SK-N-SH treated with all-trans-retinoic acid at 6 μM for 48 hours (cell line): ENCODE data around the gene TEKTIP1.

ENCODE experiments used
- ATAC-seq: fragments of 200-7000 bp; cut with Tn5 transposase; 3 replicates; pipeline ENCODE4 v1.9.1; 2020; ENCODE audit warnings: mild to moderate bottlenecking, moderate library complexity
- ARNTL ChIP-seq: fragments of 450-650 bp; formaldehyde crosslinking; IDR thresholded peaks from 2 replicates; pipeline ENCODE4 v1.5.0; 2020; ENCODE audit warnings: low read depth, mild to moderate bottlenecking, moderate library complexity, borderline replicate concordance
- BACH2 ChIP-seq: fragments of 250-450 bp; sonication (Bioruptor Pico); IDR thresholded peaks from 2 replicates; pipeline ENCODE4 v1.9.0; 2021; ENCODE audit warnings: mild to moderate bottlenecking, borderline replicate concordance
- CSDC2 ChIP-seq: fragments of 250-450 bp; sonication (Bioruptor Pico); IDR thresholded peaks from 2 replicates; pipeline ENCODE4 v1.5.0; 2020; ENCODE audit warnings: mild to moderate bottlenecking, moderate library complexity
- ESRRG ChIP-seq: fragments of 250-450 bp; sonication (Bioruptor Pico); IDR thresholded peaks from 2 replicates; pipeline ENCODE4 v1.6.1; 2021; ENCODE audit warnings: mild to moderate bottlenecking
- GLIS3 ChIP-seq: fragments of 250-450 bp; sonication (Bioruptor Pico); IDR thresholded peaks from 2 replicates; pipeline ENCODE4 v1.5.0; 2020; ENCODE audit warnings: mild to moderate bottlenecking, moderate library complexity
- ISL1 ChIP-seq: fragments of 250-450 bp; sonication (Bioruptor Pico); IDR thresholded peaks from 2 replicates; pipeline ENCODE4 v2.1.2; 2022; ENCODE audit warnings: mild to moderate bottlenecking, moderate library complexity
- OSR1 ChIP-seq: fragments of 250-450 bp; sonication (Bioruptor Pico); IDR thresholded peaks from 2 replicates; pipeline ENCODE4 v1.8.0; 2022; ENCODE audit warnings: moderate library complexity, mild to moderate bottlenecking, inconsistent platforms
- PPARA ChIP-seq: fragments of 250-450 bp; sonication (Bioruptor Pico); IDR thresholded peaks from 2 replicates; pipeline ENCODE4 v1.5.0; 2020; ENCODE audit warnings: mild to moderate bottlenecking, borderline replicate concordance
- RARB ChIP-seq: fragments of 250-450 bp; sonication (Bioruptor Pico); IDR thresholded peaks from 2 replicates; pipeline ENCODE4 v1.8.0; 2021; ENCODE audit warnings: mild to moderate bottlenecking, moderate library complexity
- SNAI2 ChIP-seq: fragments of 250-450 bp; sonication (Bioruptor Pico); IDR thresholded peaks from 2 replicates; pipeline ENCODE4 v1.5.0; 2020; ENCODE audit warnings: mild to moderate bottlenecking, moderate library complexity
- TCF4 ChIP-seq: fragments of 250-450 bp; sonication (Bioruptor Pico); IDR thresholded peaks from 2 replicates; pipeline ENCODE4 v1.8.0; 2021; ENCODE audit warnings: mild to moderate bottlenecking, moderate library complexity, borderline replicate concordance
- TOX ChIP-seq: fragments of 250-450 bp; sonication (Bioruptor Pico); IDR thresholded peaks from 2 replicates; pipeline ENCODE4 v1.8.0; 2021; ENCODE audit warnings: mild to moderate bottlenecking, moderate library complexity, borderline replicate concordance
- ZC3H10 ChIP-seq: fragments of 250-450 bp; sonication (Bioruptor Pico); IDR thresholded peaks from 2 replicates; pipeline ENCODE4 v1.5.1; 2021; ENCODE audit warnings: mild to moderate bottlenecking, moderate library complexity
- ZFP3 ChIP-seq: fragments of 250-450 bp; sonication (Bioruptor Pico); IDR thresholded peaks from 2 replicates; pipeline ENCODE4 v1.5.0; 2020; ENCODE audit warnings: mild to moderate bottlenecking, moderate library complexity
- ZNF70 ChIP-seq: fragments of 450-650 bp; formaldehyde crosslinking; IDR thresholded peaks from 2 replicates; pipeline ENCODE4 v1.5.0; 2020; ENCODE audit warnings: mild to moderate bottlenecking, moderate library complexity
- ZNF8 ChIP-seq: fragments of 450-650 bp; formaldehyde crosslinking; IDR thresholded peaks from 2 replicates; pipeline ENCODE4 v1.5.0; 2020; ENCODE audit warnings: mild to moderate bottlenecking, moderate library complexity
- TF ChIP-seq, protein P1 (sequence below): fragments of 250-450 bp; sonication (Bioruptor Pico); IDR thresholded peaks from 2 replicates; pipeline ENCODE4 v1.8.0; 2020; ENCODE audit warnings: mild to moderate bottlenecking, moderate library complexity, borderline replicate concordance
- TF ChIP-seq, protein P2 (sequence below): fragments of 250-450 bp; sonication (Bioruptor Pico); IDR thresholded peaks from 2 replicates; pipeline ENCODE4 v1.8.0; 2021; ENCODE audit warnings: low read depth, mild to moderate bottlenecking, moderate library complexity, borderline replicate concordance
- TF ChIP-seq, protein P3 (sequence below): fragments of 250-450 bp; sonication (Bioruptor Pico); IDR thresholded peaks from 2 replicates; pipeline ENCODE4 v1.5.1; 2020; ENCODE audit warnings: low read depth, mild to moderate bottlenecking, moderate library complexity
- TF ChIP-seq, protein P4 (sequence below): fragments of 250-450 bp; sonication (Bioruptor Pico); IDR thresholded peaks from 2 replicates; pipeline ENCODE4 v1.5.1; 2021; ENCODE audit warnings: mild to moderate bottlenecking, moderate library complexity
- TF ChIP-seq, protein P5 (sequence below): fragments of 250-450 bp; sonication (Bioruptor Pico); IDR thresholded peaks from 2 replicates; pipeline ENCODE4 v1.5.0; 2020; ENCODE audit warnings: mild to moderate bottlenecking, moderate library complexity

The TEKTIP1 gene

DNA sequence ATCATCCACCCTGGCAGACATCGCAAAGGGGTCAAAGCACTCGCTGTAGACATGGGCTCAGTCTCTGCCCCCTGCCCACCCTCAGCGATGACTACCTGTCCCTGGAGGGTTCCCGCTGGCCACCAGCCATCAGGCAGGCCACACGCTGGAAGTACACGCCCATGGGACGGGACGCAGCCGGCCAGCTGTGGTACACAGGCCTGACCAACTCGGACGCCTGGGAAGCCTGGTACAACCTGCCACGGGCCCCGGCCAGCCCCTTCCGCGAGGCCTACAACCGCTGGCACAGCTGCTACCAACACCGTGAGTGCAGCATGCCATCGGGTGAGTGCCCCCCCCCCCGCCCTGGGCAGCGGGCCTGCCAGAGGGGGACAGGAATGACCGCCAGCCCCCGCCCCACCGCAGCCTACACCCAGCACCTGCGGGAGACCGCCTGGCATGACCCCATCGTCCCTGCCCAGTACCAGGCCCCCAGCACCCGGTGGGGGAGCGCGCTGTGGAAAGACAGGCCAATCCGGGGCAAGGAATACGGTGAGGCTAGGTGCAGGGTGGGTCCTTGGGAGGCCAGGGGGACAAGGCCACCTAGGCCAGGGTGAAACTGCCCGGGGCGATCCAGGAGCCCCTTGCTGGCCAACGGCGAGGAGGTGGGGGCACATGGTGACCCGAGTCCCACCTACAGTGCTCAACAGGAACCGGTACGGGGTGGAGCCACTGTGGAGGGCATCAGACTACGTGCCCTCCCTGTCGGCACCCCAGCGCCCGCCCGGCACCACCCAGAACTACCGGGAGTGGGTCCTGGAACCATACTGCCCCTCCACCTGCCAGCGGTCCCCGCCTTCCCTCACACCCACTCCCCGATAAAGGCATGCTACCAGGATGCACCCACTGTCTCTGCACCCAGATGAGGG is 4.4 kb downstream of the TEKTIP1 start:
- no peak for TF ChIP-seq ZFP3 (CRISPR knock-in tag)
- no peak for TF ChIP-seq BACH2 (CRISPR knock-in tag)
- TF ChIP-seq ZNF8 (CRISPR knock-in tag), result no peak
- TF ChIP-seq, protein P1, sequence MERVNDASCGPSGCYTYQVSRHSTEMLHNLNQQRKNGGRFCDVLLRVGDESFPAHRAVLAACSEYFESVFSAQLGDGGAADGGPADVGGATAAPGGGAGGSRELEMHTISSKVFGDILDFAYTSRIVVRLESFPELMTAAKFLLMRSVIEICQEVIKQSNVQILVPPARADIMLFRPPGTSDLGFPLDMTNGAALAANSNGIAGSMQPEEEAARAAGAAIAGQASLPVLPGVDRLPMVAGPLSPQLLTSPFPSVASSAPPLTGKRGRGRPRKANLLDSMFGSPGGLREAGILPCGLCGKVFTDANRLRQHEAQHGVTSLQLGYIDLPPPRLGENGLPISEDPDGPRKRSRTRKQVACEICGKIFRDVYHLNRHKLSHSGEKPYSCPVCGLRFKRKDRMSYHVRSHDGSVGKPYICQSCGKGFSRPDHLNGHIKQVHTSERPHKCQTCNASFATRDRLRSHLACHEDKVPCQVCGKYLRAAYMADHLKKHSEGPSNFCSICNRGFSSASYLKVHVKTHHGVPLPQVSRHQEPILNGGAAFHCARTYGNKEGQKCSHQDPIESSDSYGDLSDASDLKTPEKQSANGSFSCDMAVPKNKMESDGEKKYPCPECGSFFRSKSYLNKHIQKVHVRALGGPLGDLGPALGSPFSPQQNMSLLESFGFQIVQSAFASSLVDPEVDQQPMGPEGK (CRISPR knock-in tag), result no peak
- TF ChIP-seq CSDC2, result no peak
- TF ChIP-seq, protein P2, sequence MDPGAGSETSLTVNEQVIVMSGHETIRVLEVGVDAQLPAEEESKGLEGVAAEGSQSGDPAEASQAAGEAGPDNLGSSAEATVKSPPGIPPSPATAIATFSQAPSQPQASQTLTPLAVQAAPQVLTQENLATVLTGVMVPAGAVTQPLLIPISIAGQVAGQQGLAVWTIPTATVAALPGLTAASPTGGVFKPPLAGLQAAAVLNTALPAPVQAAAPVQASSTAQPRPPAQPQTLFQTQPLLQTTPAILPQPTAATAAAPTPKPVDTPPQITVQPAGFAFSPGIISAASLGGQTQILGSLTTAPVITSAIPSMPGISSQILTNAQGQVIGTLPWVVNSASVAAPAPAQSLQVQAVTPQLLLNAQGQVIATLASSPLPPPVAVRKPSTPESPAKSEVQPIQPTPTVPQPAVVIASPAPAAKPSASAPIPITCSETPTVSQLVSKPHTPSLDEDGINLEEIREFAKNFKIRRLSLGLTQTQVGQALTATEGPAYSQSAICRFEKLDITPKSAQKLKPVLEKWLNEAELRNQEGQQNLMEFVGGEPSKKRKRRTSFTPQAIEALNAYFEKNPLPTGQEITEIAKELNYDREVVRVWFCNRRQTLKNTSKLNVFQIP (CRISPR knock-in tag), result no peak
- no peak for TF ChIP-seq ZNF70 (CRISPR knock-in tag)
- TF ChIP-seq ZC3H10, result no peak
- TF ChIP-seq OSR1 (CRISPR knock-in tag), result no peak
- ATAC-seq, result no peak

DNA sequence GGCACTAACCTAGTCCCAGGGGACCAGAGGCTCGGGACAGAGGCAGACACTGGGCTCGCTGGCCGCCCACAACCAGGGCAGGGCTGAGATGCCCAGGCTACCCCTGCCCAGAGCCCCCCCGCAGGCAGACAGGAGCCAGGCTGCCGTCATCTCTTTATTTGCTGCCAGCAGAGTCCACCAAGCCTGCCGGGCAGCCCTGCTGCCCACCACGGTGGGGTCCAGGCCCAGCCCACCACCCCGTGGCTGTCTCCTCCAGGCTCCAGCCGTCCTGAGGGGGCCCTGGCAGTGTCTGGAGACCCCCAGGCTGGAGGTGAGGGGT is 5.0 kb downstream of the TEKTIP1 start:
- no peak for ATAC-seq
- TF ChIP-seq RARB (CRISPR knock-in tag) (no peak), ZC3H10 (no peak), OSR1 (CRISPR knock-in tag) (no peak), TCF4 (no peak), ESRRG (CRISPR knock-in tag) (no peak), CSDC2 (no peak), ZNF70 (CRISPR knock-in tag) (no peak), ZNF8 (CRISPR knock-in tag) (no peak), ISL1 (CRISPR knock-in tag) (no peak)
- TF ChIP-seq, protein P1 (CRISPR knock-in tag), result no peak
- TF ChIP-seq, protein P3, sequence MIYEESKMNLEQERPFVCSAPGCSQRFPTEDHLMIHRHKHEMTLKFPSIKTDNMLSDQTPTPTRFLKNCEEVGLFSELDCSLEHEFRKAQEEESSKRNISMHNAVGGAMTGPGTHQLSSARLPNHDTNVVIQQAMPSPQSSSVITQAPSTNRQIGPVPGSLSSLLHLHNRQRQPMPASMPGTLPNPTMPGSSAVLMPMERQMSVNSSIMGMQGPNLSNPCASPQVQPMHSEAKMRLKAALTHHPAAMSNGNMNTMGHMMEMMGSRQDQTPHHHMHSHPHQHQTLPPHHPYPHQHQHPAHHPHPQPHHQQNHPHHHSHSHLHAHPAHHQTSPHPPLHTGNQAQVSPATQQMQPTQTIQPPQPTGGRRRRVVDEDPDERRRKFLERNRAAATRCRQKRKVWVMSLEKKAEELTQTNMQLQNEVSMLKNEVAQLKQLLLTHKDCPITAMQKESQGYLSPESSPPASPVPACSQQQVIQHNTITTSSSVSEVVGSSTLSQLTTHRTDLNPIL (CRISPR knock-in tag), result no peak

DNA sequence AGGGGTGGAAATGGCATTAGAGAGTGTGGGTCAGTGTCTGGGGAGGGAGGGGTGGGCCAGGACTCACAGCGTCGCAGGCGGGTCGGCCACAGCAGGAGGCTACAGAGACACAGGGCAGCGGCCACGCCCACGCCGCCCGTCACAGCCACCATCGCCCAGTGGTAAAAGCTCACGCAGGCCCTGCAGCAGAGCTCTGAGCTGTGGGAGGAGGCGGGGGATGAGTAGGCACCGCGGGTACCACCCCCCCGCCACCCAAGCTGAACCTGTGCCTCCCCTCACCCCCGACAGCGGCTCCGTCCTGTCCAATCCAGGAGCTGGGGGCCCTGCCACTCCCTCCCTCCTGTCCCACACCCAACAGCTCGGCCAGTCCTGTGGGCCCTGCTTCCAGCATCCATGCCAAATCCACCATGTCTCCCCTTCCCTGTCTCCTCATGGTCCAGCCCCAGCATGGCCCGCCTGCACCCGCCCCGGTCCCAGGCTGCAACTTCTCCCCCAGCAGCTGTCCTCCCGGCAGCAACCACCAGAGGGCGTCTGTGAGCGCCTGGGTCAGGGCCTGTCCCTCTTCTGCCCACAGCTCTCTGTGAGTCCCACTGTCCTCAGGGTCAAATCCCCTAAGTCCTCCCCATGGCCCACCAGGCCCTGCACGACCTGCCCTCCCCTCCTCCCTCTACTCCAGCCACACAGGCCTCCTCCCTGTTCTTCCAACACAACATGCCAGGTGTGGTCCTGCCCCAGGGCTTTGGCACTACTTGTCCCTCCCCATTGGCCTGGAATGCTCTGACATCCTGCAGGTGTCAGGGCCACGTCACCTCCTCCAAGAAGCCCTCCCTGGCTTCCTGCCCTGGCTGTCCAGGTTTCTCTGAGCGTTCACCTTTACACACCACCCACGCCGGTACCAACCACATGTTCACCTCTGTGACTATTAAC is 6.0 kb downstream of the TEKTIP1 start:
- no peak for TF ChIP-seq GLIS3 (CRISPR knock-in tag)
- no peak for TF ChIP-seq ZC3H10
- TF ChIP-seq TOX (CRISPR knock-in tag), result no peak
- TF ChIP-seq ARNTL (CRISPR knock-in tag), result no peak
- TF ChIP-seq ESRRG (CRISPR knock-in tag), result no peak
- TF ChIP-seq, protein P4, sequence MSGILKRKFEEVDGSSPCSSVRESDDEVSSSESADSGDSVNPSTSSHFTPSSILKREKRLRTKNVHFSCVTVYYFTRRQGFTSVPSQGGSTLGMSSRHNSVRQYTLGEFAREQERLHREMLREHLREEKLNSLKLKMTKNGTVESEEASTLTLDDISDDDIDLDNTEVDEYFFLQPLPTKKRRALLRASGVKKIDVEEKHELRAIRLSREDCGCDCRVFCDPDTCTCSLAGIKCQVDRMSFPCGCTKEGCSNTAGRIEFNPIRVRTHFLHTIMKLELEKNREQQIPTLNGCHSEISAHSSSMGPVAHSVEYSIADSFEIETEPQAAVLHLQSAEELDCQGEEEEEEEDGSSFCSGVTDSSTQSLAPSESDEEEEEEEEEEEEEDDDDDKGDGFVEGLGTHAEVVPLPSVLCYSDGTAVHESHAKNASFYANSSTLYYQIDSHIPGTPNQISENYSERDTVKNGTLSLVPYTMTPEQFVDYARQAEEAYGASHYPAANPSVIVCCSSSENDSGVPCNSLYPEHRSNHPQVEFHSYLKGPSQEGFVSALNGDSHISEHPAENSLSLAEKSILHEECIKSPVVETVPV (CRISPR knock-in tag), result no peak
- TF ChIP-seq, protein P1 (CRISPR knock-in tag), result no peak
- TF ChIP-seq CSDC2, result no peak
- no peak for TF ChIP-seq SNAI2
- TF ChIP-seq, protein P5, sequence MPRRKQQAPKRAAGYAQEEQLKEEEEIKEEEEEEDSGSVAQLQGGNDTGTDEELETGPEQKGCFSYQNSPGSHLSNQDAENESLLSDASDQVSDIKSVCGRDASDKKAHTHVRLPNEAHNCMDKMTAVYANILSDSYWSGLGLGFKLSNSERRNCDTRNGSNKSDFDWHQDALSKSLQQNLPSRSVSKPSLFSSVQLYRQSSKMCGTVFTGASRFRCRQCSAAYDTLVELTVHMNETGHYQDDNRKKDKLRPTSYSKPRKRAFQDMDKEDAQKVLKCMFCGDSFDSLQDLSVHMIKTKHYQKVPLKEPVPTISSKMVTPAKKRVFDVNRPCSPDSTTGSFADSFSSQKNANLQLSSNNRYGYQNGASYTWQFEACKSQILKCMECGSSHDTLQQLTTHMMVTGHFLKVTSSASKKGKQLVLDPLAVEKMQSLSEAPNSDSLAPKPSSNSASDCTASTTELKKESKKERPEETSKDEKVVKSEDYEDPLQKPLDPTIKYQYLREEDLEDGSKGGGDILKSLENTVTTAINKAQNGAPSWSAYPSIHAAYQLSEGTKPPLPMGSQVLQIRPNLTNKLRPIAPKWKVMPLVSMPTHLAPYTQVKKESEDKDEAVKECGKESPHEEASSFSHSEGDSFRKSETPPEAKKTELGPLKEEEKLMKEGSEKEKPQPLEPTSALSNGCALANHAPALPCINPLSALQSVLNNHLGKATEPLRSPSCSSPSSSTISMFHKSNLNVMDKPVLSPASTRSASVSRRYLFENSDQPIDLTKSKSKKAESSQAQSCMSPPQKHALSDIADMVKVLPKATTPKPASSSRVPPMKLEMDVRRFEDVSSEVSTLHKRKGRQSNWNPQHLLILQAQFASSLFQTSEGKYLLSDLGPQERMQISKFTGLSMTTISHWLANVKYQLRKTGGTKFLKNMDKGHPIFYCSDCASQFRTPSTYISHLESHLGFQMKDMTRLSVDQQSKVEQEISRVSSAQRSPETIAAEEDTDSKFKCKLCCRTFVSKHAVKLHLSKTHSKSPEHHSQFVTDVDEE (CRISPR knock-in tag), result no peak
- TF ChIP-seq ZFP3 (CRISPR knock-in tag), result no peak
- TF ChIP-seq BACH2 (CRISPR knock-in tag), result no peak
- no peak for TF ChIP-seq PPARA (CRISPR knock-in tag)
- no peak for TF ChIP-seq ZNF70 (CRISPR knock-in tag)
- TF ChIP-seq, all 23 proteins: peak for 0
- ATAC-seq, result peak; percentile 82
